ENCODE results near the gene GIPC3.
"Not testable (repeated sequence)": the region's sequence is repeated elsewhere in the genome, so short reads cannot be mapped to it uniquely, and the experiment has no call there.

GIPC3 gene

DNA sequence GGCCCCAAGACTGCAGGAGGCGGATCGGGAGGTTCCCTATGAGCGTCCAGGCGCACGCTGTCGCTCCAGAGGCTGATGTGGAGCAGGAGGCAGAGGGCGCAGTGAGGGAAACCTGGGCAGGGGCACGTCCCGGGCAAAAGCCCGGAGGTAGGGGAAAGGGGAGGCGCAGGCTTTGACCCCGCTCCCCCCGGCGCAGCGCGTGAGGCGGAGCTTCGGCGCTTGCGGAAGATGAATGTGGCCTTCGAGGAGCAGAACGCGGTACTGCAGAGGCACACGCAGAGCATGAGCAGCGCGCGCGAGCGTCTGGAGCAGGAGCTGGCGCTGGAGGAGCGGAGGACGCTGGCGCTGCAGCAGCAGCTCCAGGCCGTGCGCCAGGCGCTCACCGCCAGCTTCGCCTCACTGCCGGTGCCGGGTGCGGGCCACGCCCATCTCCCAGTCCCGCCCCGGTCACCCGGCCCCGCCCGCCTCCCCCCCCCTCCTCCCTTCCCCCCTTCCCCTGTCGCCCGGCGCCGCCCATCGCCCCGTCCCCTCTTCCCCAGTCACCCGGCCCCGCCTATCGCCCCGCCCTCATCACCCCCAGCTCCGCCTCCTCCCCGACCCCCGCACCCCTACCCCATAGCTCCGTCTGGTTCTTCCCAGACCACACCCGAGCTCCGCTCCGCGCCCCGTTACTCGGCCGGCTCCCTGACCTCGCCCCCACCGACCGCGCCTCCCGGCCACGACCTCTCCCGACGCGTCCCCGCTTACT is 8.4 kb upstream of the GIPC3 start:
- no peak for DNase-seq

DNA sequence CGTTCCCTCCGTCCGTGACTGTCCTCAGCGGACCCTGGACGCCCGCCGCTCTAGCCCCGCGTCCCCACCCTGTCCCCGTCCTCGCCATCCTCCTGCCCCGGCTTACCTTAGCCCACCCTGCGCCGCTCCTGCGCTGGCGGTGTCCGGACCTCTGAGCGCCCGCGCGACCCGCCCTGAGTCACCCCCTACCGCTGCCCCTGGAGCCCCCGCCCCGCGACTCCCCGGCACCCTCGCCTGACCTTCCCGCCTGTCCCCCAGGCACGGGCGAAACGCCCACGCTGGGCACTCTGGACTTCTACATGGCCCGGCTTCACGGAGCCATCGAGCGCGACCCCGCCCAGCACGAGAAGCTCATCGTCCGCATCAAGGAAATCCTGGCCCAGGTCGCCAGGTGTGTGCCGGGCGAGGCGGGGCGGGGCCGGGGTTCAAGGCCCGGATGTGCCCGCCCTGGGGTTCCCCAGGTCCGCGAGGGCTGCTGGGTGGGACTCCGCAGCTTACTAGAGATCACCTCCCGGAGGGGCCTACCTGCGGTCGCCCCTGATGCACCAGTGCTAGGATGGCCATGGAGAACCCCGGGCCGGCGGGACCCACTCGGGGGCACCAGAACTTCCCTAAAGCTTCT is 7.4 kb upstream of the GIPC3 start:
- DNase-seq = no peak

DNA sequence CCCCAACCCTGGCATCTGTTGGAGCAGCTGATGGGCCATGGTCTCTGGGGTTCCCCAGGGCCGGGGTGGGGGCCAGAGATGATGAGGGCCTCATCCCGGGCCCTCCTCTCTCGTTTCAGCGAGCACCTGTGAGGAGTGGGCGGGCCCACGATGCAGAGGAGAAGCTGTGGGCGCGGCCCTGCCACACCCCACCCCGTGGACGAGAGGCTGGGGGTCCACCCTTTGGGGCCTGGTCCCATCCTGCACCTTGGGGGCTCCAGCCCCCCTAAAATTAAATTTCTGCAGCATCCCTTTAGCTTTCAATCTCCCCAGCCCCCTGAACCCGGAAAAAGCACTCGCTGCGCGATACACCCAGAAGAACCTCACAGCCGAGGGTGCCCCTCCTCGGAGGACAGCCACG is 6.9 kb upstream of the GIPC3 start:
- DNase-seq = no peak

DNA sequence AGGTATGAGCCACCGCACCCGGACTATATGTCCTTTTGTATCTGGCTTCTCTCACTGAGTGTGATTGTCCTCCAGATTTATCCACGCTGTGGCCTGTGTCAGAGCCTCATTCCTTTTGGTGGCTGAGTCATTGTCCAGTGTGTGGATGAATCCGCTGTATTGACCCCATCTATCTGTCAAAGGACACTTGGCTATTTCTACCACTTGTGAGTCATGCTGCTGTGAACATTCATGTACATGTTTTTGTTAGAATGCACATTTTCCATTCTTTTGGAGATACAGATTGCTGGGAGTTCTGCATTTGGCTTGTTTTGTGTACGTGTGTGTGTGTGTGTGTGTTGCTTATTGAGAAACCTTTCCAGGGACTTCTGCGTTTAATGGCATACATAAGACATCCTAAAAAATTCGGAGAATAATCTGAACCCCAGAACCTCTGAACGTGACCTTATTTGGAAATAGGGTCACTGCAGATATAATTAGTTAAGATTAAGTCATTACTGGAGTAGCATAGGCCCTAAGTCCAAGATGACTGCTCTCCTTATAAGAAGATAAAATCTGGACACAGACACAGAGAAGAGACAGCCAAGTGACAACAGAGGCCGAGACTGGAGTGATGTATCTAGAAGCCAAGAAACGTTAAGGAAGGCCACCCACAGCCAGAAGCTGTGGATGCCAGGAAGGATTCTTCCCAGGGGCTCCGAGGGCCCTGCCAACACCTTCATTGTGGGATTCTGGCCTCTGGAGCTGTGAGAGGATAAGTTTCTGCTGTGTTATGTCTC is 4.9 kb upstream of the GIPC3 start:
- no peak for DNase-seq

DNA sequence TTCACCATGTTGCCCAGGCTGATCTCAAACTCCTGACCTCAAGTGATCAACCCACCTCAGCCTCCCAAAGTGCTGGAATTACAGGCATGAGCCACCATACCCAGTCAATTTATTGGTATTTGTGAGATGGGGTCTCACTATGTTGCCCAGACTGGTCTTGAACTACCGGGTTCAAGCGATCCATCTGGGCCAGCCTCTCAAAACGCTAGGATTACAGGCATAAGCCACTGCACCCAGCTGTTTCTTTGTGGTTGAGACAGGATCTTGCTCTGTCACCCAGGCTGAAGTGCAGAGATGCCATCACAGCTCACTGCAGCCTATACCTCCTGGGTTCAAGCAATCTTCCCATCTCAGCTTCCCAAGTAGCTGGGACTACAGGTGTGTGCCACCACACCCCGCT is 3.5 kb upstream of the GIPC3 start:
- not testable (repeated sequence) for DNase-seq

DNA sequence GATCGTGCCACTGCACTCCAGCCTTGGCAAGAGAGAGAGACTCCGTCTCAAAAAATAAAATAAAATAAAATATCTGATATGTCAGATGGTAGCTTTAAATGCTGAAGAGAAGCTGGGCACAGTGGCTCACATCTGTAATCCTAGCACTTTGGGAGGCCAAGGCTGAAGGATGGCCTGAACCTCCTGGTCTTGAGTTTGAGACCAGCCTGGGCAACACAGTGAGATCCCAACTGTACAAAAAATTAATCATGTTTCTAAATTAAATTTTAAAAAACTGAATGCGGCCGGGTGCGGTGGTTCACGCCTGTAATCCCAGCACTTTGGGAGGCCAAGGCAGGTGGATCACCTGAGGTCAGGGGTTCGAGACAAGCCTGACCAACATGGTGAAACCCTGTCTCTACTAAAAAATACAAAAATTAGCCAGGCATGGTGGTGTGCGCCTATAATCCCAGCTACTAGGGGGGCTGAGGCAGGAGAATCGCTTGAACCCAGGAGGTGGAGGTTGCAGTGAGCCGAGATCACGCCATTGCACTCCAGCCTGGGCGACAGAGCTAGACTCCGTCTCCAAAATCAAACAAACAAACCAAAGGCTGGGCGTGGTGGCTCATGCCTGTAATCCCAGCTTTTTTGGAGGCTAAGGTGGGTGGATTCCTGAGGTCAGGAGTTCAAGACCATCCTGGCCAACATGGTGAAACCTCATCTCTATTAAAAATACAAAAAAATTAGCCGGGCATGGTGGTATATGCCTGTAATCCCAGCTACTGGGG is 1.1 kb upstream of the GIPC3 start:
- not testable (repeated sequence) for DNase-seq

DNA sequence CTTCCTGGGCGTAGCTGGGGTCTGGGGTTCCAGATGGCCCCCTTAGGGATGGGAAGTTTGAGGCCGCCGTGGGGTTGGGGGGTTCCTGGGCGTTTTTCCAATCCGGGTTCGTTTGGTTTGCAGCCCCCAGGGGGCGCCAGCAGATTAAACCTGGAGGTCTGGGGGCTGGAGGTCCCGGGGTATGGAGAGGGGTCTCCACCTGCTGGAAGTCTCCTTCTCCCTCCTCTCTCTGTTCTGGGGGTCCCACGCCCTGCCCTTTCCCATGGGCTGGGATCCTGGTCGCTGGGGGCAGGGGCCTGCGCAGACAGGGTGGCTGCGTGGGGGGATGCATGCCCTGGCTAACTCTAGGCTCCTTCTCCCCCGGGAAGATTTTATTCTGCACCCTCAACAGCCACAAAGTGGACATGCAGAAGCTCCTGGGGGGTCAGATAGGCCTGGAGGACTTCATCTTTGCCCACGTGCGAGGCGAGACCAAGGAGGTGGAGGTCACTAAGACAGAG is 899 bp downstream of the GIPC3 start:
- DNase-seq = peak; percentile 77

DNA sequence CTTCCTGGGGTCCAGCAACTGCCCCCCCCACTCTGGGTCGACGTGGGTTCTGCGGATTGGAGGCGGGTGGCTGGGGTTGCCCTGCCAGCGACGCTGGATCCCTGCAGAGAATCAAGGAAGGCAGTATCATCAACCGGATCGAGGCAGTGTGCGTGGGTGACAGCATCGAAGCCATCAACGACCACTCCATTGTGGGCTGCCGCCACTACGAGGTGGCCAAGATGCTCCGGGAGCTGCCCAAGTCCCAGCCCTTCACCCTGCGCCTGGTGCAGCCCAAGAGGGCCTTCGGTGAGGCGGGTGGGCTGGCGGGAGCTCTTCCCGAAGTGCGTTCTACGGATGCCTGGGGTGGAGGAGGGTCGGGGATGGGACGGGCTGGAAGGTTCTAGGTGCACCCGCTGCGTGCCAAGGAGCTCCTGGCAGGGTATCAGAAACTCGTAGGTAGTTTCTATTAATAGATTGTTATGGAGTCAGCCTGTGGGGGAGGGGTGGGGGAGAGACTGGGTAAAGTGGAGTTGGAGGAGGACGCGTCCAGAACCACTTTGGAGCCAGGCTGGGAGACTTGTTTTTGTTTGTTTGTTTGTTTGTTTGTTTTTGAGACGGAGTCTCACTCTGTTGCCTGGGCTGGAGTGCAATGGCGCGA is 1.5 kb downstream of the GIPC3 start:
- no peak for DNase-seq

DNA sequence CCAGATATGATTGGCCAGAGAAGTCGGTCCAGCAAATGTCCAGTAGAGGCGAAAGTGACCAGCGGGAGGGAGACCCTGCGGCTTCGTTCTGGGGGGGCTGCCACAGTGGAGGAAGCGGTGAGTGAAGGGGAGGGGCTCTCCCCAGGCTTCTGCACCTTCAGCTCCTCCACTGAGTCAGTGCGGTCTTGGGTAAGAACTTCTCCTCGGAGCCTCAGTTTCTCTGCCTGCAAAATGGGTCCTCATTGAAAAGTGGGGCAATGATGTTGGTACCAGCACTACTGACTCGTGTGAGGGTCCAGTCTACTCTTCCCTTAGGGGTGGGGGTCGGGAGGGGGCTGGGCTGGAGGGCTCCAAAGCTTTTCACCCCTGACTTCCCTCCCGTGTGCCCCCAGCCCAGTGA is 4.2 kb downstream of the GIPC3 start:
- DNase-seq = no peak

DNA sequence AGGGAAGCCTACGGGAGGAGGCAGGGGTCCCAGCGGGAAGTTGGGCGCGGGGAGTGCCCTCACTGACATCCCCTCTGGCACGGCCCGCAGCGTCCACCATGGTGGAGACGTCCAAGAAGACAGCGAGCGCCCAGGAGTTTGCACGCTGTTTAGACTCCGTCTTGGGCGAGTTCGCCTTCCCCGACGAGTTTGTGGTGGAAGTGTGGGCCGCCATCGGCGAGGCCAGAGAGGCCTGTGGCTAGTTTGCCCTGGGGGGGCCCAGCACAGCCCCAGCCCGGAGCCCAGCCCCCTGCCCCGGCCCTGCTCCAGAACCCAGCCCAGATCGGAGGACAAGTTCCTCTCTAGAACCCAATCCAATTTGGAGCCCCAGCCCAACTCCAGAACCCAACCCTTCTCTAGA is 4.7 kb downstream of the GIPC3 start:
- DNase-seq = no peak

DNA sequence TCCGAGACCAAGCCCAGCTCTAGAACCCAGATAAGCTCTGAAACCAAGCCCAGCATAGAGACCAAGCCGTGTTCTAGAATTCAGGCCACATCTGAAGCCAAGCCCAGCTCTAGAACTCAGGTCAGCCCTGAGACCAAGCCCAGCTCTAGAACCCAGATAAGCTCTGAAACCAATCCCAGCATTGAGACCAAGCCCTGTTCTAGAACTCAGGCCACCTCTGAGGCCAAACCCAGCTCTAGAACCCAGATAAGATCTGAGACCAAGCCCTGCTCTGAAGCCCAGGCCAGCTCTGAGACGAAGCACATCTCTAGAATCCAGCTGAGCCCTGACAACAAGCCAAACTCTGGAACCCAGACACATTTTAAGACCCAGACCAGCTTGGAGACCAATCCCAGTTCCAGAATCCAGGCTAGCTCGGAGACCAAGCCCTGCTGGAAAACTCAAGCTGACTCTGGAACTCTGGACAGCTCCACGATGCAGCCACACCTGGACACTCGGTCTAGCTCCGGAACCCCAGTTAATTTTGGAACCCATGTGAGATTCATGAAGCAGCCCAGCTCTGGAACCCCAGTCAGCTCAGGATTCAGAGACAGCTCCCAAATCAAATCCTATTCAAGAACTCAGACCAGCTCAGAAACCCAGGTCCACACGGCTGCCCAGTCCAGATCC is 5.8 kb downstream of the GIPC3 start:
- DNase-seq = no peak

DNA sequence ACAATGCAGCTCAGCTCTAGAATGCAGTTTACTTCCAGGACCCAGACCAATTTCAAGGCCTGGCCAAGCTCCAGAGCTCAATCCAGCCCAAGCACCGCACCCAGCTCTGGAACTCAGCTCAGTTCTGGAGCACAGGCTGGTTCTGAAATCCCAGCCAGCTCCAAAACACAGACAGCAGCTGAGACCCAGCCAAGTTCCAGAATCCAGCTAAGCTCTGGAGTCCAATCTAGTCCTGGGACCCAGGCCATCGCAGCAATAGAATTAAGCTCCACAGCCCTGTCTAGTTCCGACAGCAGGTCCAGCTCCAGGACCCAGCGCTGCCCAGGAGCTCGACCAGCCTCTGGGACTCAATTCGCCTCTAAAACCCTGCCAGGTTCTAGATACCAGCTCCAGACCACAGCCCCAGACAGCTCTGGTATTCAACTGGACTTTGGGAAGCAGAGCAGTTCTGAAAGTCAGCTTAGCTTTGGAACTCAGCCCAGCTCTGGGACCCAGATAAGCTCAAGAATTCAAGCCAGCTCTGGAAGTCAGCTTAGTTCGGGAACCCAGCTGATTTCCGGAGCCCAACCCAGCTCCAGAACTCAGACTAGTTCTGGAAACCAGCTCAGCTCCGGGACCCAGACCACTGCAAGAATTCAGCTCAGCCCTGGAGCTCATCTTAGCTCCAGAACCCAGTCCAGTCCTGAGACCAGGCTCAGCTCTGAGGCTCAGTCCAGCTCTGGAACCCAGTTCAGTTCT is 6.8 kb downstream of the GIPC3 start:
- no peak for DNase-seq

DNA sequence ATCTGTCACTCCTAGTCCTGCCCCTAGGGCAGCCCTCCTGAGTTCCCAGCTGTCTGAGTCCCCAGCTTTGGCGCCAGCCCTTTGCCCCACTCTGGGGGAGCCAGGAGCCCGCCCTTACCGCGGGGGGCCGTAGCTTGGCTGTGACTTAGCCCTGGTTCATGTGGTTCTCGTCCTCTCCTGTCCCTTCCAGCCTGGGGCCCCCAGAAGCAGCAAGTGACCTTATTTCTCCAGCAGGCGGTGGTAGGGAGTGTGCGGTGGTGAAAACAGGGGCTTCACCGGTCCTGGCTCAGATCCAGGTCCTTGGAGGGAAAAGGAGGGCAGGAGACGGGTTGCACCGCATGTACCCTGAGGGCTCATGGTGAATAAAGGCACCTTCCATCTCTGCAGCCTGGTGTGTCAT is 7.9 kb downstream of the GIPC3 start:
- no peak for DNase-seq

DNA sequence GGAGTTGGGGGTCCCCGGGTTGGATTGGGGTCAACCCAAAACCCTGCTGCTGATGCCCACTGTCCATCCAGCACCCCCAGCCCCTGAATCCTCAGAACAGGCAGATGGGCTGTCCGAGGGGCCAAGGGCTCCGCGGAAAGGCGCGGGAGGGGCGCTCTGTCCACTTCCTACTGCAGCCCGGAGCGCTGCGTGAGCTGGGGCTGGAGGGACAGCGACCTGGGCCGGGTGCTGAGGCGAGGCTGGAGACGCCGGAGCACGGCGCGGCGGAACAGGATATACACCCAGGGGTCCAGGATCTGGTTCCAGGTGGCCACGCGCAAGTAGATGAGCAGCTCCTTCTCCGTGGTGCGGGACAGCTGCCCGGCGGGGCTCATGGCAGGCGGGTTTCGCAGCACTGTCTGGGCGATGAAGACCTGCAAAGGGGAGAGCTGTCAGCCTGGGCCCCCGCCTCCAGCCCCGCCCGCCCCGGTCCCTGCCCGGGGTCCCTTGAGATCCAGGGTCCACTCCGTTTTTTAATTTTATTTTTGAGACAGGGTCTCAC is 10.3 kb downstream of the GIPC3 start:
- DNase-seq = no peak

DNA sequence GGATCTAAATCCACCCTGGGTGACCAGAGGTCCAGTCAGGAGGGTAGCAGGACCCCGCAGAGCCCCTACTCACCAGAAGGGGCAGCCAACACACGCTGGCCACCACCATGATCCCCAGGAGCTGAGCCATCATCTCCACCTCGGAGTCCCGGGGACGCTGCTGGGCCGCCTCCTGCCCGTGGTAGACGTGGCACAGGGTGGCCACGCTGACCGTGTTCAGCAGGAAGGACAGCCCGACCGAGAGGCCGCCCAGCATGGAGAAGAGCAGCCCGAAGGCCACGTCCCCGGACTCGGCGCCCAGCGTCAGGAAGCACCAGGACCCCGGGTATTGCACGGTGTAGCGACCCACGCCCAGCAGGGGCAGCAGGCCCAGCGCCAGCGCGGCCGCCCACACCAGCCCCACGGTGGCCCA is 14.5 kb downstream of the GIPC3 start:
- no peak for DNase-seq

DNA sequence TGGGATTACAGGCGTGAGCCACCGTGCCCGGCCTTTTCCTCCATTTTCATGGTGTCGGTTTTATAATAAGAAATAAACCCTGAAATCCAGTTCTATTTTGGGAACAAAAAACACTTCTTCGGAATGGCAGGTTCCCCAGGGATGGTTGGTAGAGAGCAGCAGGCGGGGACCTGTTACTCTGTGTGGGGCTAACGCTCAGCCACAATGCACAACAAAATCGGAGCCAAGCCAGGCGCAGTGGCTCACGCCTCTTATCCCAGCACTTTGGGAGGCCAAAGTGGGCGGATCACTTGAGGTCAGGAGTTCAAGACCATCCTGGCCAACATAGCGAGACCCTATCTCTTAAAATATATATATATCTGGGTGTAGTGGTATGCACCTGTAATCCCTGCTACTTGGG is 15.7 kb downstream of the GIPC3 start:
- DNase-seq = no peak

DNA sequence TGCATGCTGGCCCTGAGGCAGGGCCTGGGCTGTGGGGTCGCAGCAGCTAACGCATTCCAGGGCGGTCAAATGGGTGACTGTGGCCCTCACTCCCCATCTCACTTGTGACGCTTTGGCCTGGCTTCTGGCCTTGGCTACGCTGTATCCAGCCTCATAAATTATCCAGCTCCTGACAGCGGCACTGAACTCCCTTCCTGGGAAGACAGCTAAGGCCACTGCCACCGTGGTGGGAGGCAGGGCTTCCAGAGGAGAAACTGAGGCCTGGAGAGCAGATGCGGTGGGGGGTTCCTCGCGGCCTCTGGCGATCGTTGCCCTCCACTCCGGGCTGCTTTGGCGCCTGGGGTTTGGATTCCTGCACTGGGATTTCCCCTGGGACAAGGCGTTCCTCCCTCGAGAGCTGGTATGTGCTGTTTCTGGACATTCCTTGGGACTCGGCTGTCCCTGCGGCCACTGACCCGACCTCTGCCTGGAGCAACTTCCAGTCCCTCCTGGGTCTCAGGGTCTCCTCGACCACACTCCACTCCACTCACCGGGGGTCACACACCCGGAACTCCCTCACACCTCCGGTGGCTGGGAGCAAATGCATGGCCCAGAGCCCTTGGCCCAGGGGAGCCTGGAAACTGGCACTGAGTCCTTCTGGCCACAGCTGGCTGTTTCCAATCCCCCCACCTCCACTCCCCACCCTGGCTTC is 18.0 kb downstream of the GIPC3 start:
- no peak for DNase-seq

DNA sequence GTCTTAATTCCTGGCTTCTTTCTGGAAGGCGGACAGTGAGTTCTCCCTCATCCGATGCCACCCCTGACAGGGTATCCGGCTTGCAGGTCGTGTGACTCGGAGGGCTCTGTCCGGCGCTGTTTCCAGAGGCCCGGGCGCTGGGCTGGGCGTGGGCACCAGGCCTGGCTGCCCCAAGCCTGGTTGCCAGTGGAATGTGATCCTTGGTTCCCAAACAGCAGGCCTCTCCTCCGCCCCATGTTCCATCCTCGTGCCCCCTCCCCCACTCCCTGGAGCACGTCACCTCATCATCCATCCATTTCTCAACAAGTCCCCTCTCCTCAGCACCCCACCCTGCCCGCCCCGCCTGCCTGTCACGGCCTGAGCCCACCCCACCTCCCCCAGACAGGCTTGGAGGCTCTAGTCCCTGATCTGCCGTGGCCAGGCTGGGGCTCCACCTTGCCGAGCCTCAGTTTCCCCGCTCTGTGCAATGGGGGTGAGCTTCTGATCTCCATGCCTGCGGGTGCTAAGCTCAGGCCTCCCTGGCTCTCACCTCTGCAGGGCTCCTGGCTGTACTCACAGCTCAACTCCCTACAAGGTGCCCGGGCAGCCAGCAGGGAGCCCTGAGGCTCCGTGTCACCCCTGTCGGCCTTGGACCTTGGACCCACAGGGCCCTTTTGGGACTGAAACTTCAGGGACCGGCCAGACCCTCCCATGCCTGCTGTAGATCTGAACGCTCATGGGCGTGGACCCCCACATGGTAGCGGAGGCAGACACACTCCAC is 19.1 kb downstream of the GIPC3 start:
- no peak for DNase-seq

DNA sequence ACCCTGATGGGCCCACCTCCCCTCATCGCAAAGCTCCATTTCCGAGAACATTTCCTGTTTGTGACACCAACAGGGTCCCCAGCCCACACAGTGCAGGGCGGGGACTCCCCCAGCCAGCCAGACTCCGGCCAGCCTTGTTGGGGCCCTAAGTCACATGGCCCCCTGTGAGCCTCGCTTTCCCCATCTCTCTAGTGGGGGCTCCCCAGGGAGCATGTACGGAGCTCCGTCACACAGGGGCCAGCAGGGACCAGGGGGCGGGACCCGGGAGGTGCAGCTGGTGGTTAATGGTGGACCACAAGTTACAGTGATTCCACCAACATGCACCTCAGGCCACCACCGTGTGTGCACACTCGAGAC is 19.7 kb downstream of the GIPC3 start:
- DNase-seq = no peak

DNA sequence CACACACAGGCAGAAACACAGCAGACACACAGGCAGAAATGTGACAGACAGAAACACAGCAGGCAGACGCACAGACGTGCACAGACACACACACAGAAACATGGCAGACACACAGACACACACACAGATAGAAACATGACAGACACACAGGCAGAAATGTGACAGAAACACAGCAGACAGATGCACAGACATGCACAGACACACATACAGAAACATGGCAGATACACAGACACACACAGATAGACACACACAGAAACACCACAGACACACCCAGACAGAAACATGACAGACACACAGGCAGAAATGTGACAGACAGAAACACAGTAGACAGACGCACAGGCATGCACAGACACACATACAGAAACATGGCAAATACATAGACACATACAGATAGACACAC is 20.1 kb downstream of the GIPC3 start:
- DNase-seq = no peak
